SK-N-MC (cell line): Measurements from ENCODE around the gene EPM2AIP1.
"Not testable (repeated sequence)": the region's sequence is repeated elsewhere in the genome, so short reads cannot be mapped to it uniquely, and the experiment has no call there.

ENCODE experiments used
- DNase-seq: peaks from one replicate; pipeline ENCODE4 v3.0.0-alpha.2; 2011; ENCODE audit warnings: low read depth, low spot score
- H3K27ac ChIP-seq: fragments of 200-600 bp; sonication (generic); 2 replicates; pipeline ENCODE4 v1.5.1; 2016; ENCODE audit warnings: mixed run types
- H3K36me3 ChIP-seq: fragments of 200-600 bp; sonication (generic); 2 replicates; pipeline ENCODE4 v1.6.1; 2017; ENCODE audit warnings: antibody characterized with exemption, low read length, mixed read lengths; ENCODE audit not compliant: insufficient read depth
- H3K4me3 ChIP-seq: fragments of 200-600 bp; sonication (generic); 2 replicates; pipeline ENCODE4 v1.5.1; 2016
- H3K9ac ChIP-seq: fragments of 200-600 bp; sonication (generic); 2 replicates; pipeline ENCODE4 v1.8.0; 2017; ENCODE audit warnings: mixed run types, mixed read lengths; ENCODE audit not compliant: insufficient read length
- H3K9me3 ChIP-seq: fragments of 200-600 bp; sonication (generic); 2 replicates; pipeline ENCODE4 v1.6.1; 2017; ENCODE audit warnings: low read depth, mild to moderate bottlenecking, antibody characterized with exemption, low read length, moderate library complexity, mixed read lengths
- EZH2 ChIP-seq: fragments of 200-600 bp; sonication (generic); IDR thresholded peaks from one replicate; pipeline ENCODE4 v1.6.1; 2017; ENCODE audit warnings: antibody characterized with exemption
- FOXP2 ChIP-seq: optimal IDR thresholded peaks from 2 replicates; pipeline ENCODE3; 2011; ENCODE audit warnings: mild to moderate bottlenecking, moderate library complexity; ENCODE audit not compliant: insufficient read depth; ENCODE audit errors: extremely low read length, control extremely low read depth
- POLR2AphosphoS5 ChIP-seq: IDR thresholded peaks from 2 replicates; pipeline ENCODE4 v1.6.1; 2012; ENCODE audit warnings: mild to moderate bottlenecking, low read depth, low read length, borderline replicate concordance

The EPM2AIP1 gene

DNA sequence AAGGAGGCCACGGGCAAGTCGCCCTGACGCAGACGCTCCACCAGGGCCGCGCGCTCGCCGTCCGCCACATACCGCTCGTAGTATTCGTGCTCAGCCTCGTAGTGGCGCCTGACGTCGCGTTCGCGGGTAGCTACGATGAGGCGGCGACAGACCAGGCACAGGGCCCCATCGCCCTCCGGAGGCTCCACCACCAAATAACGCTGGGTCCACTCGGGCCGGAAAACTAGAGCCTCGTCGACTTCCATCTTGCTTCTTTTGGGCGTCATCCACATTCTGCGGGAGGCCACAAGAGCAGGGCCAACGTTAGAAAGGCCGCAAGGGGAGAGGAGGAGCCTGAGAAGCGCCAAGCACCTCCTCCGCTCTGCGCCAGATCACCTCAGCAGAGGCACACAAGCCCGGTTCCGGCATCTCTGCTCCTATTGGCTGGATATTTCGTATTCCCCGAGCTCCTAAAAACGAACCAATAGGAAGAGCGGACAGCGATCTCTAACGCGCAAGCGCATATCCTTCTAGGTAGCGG, at the start of gene EPM2AIP1:
Gene EPM2AIP1, minus strand, starts transcription at position 326 of the 520 bp plus-strand sequence. Its CDS starts 54 bp downstream, at position 272.
- no peak for DNase-seq
- Histone ChIP-seq H3K4me3 (peak within 1 kb of the TSS; percentile 91), H3K9me3 (no peaks in the 10 kb centered on the region), H3K36me3 (peaks cover 35% of the 10 kb centered on the region), H3K27ac (peak within 1 kb of the TSS; percentile 95), H3K9ac (peak within 1 kb of the TSS; percentile 98)
- TF ChIP-seq POLR2AphosphoS5 (peak; percentile 57; the same call in 1 of the 2 replicates), EZH2 (no peak)

DNA sequence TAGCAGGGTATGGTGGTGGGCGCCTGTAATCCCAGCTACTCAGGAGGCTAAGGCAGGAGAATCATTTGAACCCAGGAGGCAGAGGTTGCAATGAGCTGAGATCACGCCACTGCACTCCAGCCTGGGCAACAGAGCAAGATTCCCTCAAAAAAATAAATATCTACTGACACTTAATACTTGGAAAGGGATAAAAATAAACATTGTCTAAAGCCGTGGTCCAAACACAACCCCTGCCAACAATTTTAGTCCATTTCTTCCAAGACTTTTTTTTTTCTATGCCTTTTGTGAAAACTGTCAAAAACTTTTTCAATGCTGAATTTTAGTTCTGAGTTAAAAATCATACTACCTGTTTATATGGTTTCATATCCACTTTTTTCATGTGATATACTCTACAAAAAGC, 49.8 kb upstream of the EPM2AIP1 start:
- H3K27ac ChIP-seq, H3K4me3 ChIP-seq, H3K9me3 ChIP-seq, H3K9ac ChIP-seq, DNase-seq: not testable (repeated sequence)
- H3K36me3 ChIP-seq: peaks cover 19% of the 10 kb centered on the region; the same call in 1 of the 2 replicates

DNA sequence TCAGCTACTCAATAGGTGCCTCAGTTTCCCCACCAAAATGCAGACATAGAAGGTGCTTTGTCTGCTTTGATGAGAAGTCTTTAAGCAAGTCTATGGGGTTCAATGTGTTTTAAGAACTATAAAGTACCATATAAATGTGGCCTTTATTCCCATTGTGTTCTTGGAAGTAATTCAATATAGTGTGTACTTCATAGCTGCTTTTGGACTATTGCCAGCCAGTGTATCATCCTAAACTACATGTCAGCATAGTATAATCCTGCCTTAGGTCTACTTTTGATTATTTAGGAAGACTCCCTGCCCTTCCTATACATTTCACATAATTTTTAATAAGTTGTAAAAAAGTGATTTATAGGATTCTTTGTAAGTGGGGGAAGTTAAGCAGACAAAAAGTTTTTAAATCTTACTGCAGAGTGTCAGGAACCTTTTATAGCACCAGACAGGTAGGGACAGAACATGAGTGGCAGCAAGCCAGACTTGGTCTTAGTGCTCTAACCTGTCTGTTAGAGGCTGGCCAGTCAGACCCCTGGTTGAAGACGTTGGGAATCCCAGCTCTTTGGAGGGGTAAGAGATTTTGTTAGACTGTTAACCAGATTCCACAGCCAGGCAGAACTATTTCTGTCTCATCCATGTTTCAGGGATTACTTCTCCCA, 48.7 kb upstream of the EPM2AIP1 start:
- Histone ChIP-seq H3K4me3 (no peak overlapping the region), H3K9ac (no peak overlapping the region), H3K9me3 (no peaks in the 10 kb centered on the region), H3K36me3 (peaks cover 21% of the 10 kb centered on the region; the same call in 1 of the 2 replicates), H3K27ac (no peak overlapping the region)
- DNase-seq: no peak
- TF ChIP-seq FOXP2: no peak
- no peak for TF ChIP-seq EZH2
- TF ChIP-seq POLR2AphosphoS5: no peak

DNA sequence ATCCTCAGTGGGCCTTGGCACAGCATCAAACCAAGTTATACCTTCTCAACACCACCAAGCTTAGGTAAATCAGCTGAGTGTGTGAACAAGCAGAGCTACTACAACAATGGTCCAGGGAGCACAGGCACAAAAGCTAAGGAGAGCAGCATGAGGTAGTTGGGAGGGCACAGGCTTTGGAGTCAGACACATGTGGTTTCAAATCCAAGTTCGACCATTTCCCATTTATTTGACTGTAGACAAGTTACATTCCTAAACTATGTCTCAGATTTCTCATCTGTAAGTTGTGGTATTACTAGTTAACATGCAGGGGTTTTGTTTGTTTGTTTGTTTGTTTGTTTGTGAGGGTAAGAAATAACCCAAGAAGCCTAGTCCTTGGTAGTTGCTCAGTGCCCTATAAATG, 47.3 kb upstream of the EPM2AIP1 start:
- H3K9ac ChIP-seq: no peak overlapping the region
- H3K27ac ChIP-seq: no peak overlapping the region
- H3K4me3 ChIP-seq: no peak overlapping the region
- TF ChIP-seq POLR2AphosphoS5 (no peak), EZH2 (no peak), FOXP2 (no peak)
- H3K36me3 ChIP-seq: peaks cover 34% of the 10 kb centered on the region; the same call in 1 of the 2 replicates
- no peak for DNase-seq
- H3K9me3 ChIP-seq: no peaks in the 10 kb centered on the region

DNA sequence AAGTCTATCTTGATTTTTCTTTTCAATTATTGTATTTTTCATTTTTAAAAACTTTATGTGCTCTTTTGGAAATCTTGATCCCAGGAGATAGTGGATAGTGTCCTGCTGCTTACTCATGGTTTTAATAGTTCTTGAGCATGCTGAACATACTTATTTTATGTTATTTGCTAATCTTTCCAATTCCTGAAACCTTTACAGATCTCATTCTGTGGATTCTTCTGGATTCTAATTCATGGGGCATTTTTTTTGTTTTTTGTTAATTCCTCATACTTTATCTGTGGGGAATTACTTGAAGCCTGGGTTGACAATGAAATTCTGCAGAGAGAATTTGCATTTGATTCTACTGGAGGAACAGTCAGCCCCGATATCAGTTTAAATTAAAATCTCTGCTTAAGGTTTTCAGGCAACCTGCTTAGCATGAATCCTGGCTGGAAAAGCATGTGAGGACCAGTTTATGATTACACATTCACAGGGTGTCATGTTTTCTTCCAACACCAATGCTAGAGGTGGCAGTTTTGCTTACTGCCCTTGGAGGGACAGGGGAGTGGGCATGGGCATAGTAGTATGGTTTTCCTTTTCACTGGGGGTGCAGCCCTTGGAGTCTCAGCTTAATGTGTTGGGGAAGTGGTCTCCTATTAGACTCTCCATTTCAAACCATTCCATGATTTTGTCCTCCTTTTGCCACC, 46.4 kb upstream of the EPM2AIP1 start:
- TF ChIP-seq POLR2AphosphoS5: no peak
- TF ChIP-seq EZH2: no peak
- TF ChIP-seq FOXP2: no peak
- no peaks in the 10 kb centered on the region for H3K9me3 ChIP-seq
- no peak overlapping the region for H3K27ac ChIP-seq
- H3K36me3 ChIP-seq: peaks cover 39% of the 10 kb centered on the region; the same call in 1 of the 2 replicates
- no peak overlapping the region for H3K9ac ChIP-seq
- DNase-seq: no peak
- H3K4me3 ChIP-seq: no peak overlapping the region

DNA sequence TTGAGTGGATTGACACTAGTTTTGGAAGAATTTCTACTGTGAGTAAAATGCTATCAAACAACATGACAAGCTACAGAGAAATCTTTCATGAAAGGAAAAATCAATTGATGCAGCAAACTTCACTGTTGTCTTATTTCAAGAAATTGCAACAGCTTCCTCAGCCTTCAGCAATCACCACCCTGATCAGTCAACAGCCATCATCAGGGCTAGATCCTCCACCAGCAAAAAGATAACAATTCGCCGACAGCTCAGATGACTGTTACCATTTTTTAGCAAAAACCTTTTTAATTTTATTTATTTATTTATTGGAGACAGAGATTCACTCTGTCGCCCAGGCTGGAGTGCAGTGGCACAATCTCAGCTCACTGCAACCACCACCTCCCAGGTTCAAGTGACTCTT, 44.4 kb upstream of the EPM2AIP1 start:
- Histone ChIP-seq H3K9ac (no peak overlapping the region), H3K9me3 (no peaks in the 10 kb centered on the region), H3K27ac (no peak overlapping the region), H3K4me3 (no peak overlapping the region), H3K36me3 (peaks cover 44% of the 10 kb centered on the region; the same call in 1 of the 2 replicates)
- no peak for TF ChIP-seq POLR2AphosphoS5
- TF ChIP-seq FOXP2: no peak
- no peak for TF ChIP-seq EZH2
- DNase-seq: no peak

DNA sequence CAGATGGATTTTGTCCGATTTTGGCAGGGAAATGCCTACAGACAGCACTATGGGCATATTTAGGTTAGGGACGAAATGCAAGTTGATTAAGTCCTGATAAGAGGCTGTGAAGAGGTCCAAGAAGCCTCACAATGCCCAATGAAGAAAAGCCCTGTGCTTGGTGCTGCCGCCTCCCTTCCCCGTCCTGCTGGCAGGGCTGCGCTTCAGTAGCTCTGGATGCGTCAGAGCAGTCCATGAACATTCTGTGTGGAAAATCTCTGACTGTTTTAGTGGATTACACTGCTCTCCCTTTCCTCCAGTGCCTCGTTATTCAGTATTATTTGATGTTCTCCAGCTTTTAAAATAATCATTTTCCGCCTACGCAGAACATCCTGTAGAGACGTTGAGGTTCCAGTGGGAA, 40.0 kb upstream of the EPM2AIP1 start:
- peaks cover 37% of the 10 kb centered on the region; the same call in 1 of the 2 replicates for H3K36me3 ChIP-seq

DNA sequence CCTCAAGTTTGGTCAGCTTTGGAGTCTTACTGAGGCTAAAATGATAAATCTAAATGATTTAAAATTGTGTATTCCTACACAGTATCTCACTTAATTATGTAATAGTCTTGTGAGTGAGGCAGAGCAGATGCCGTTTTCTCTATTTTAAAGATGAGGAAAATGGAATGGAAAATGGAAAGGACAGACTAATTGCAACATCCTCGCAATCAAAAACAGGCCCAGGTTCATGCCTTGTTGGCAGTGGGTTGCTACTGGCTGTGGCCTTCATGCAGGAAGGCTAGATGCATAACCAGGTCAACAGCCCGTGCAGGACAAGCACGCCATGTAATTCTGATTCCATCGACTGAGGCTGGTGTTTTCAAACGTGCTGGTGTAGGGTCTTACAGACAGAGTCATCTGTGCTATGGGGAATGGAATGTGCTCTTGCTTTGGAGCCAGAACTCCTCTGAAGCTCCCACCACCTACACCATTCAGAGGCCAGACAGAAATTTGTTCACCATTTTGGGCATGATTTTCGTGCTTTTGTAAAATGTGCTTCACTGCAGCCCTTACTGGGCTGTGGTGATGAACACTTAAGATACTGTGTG, 38.3 kb upstream of the EPM2AIP1 start:
- no peak for TF ChIP-seq POLR2AphosphoS5
- TF ChIP-seq EZH2: no peak
- DNase-seq: no peak
- Histone ChIP-seq H3K9me3 (no peaks in the 10 kb centered on the region), H3K36me3 (peaks cover 29% of the 10 kb centered on the region; the same call in 1 of the 2 replicates), H3K27ac (no peak overlapping the region), H3K4me3 (no peak overlapping the region), H3K9ac (no peak overlapping the region)

More for the DNA sequence above, 40.0 kb upstream of the EPM2AIP1 start:
- no peaks in the 10 kb centered on the region for H3K9me3 ChIP-seq
- H3K27ac ChIP-seq: no peak overlapping the region
- H3K9ac ChIP-seq: no peak overlapping the region
- DNase-seq: no peak
- TF ChIP-seq POLR2AphosphoS5 (no peak), FOXP2 (no peak), EZH2 (no peak)
- no peak overlapping the region for H3K4me3 ChIP-seq

DNA sequence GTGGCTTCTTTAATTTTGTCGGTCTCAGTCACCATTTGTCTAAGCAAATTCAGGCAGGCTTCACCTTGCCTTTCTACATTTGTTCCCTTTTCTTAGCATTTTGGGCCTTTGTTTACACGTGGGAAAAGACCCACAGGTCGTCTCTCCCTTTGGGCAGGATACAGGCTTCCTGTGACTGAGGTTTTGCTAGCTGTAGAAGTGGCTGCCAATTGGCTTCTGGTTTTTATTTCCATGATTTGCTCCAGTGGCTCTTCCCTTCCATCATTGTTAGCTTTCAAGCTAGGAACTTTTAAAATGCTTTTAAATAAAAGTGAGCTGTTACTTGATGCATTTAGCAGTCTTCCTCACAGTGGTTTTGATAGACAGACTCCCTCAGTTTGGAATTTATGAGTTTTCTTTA, 37.7 kb upstream of the EPM2AIP1 start:
- H3K9me3 ChIP-seq: no peaks in the 10 kb centered on the region
- H3K27ac ChIP-seq: no peak overlapping the region
- TF ChIP-seq POLR2AphosphoS5 (no peak), FOXP2 (no peak), EZH2 (no peak)
- no peak overlapping the region for H3K4me3 ChIP-seq
- H3K9ac ChIP-seq: no peak overlapping the region
- H3K36me3 ChIP-seq: peaks cover 28% of the 10 kb centered on the region
- no peak for DNase-seq
